HEK293 (cell line): ENCODE measurements around the gene ZNF224.

Experiments
- HOXC10 ChIP-seq: sonication (generic); formaldehyde crosslinking; IDR thresholded peaks from 2 replicates; pipeline ENCODE4 v1.8.1; 2023; ENCODE audit warnings: mild to moderate bottlenecking, missing genetic modification reagents
- KLF7 ChIP-seq: fragments of 450-650 bp; formaldehyde crosslinking; IDR thresholded peaks from 2 replicates; pipeline ENCODE4 v1.5.1; 2016; ENCODE audit warnings: missing biosample characterization, missing genetic modification characterization, borderline replicate concordance
- PRDM10 ChIP-seq: fragments of 450-650 bp; formaldehyde crosslinking; IDR thresholded peaks from 2 replicates; pipeline ENCODE4 v1.5.1; 2016; ENCODE audit warnings: missing biosample characterization, missing genetic modification characterization
- REPIN1 ChIP-seq: fragments of 450-650 bp; formaldehyde crosslinking; IDR thresholded peaks from 2 replicates; pipeline ENCODE4 v1.5.1; 2017; ENCODE audit warnings: missing biosample characterization, missing genetic modification characterization, low read depth
- TRIM28 ChIP-seq: IDR thresholded peaks from 2 replicates; pipeline ENCODE4 v1.6.1; 2011; ENCODE audit warnings: low read length, control low read depth, borderline replicate concordance
- ZBTB21 ChIP-seq: fragments of 450-650 bp; formaldehyde crosslinking; IDR thresholded peaks from 2 replicates; pipeline ENCODE4 v1.5.1; 2017; ENCODE audit warnings: missing biosample characterization, missing genetic modification characterization
- ZBTB44 ChIP-seq: fragments of 450-650 bp; IDR thresholded peaks from 2 replicates; pipeline ENCODE4 v1.5.1; 2018; ENCODE audit warnings: missing biosample characterization, mild to moderate bottlenecking, missing genetic modification characterization
- ZBTB6 ChIP-seq: fragments of 450-650 bp; formaldehyde crosslinking; IDR thresholded peaks from 2 replicates; pipeline ENCODE4 v1.5.1; 2017; ENCODE audit warnings: missing biosample characterization, missing genetic modification characterization
- ZEB2 ChIP-seq: fragments of 450-650 bp; formaldehyde crosslinking; IDR thresholded peaks from 2 replicates; pipeline ENCODE4 v1.5.1; 2016; ENCODE audit warnings: missing biosample characterization, missing genetic modification characterization
- ZNF133 ChIP-seq: fragments of 450-650 bp; formaldehyde crosslinking; IDR thresholded peaks from 2 replicates; pipeline ENCODE4 v1.5.1; 2016; ENCODE audit warnings: missing biosample characterization, missing genetic modification characterization
- ZNF174 ChIP-seq: fragments of 450-650 bp; formaldehyde crosslinking; IDR thresholded peaks from 2 replicates; pipeline ENCODE4 v1.5.0; 2017; ENCODE audit warnings: missing biosample characterization, mild to moderate bottlenecking, missing genetic modification characterization
- ZNF19 ChIP-seq: fragments of 450-650 bp; formaldehyde crosslinking; IDR thresholded peaks from 2 replicates; pipeline ENCODE4; 2016; ENCODE audit warnings: missing biosample characterization, missing genetic modification characterization, low read depth
- ZNF280C ChIP-seq: fragments of 450-650 bp; formaldehyde crosslinking; IDR thresholded peaks from 2 replicates; pipeline ENCODE4 v1.5.1; 2016; ENCODE audit warnings: missing biosample characterization, missing genetic modification characterization
- ZNF366 ChIP-seq: fragments of 450-650 bp; formaldehyde crosslinking; conservative IDR thresholded peaks from 2 replicates; pipeline ENCODE4 v1.5.1; 2016; ENCODE audit warnings: missing biosample characterization, missing genetic modification characterization
- ZNF37A ChIP-seq: fragments of 450-650 bp; IDR thresholded peaks from 2 replicates; pipeline ENCODE4 v1.5.1; 2018; ENCODE audit warnings: missing biosample characterization, missing genetic modification characterization
- ZNF433 ChIP-seq: fragments of 450-650 bp; formaldehyde crosslinking; IDR thresholded peaks from 2 replicates; pipeline ENCODE4 v1.5.1; 2016; ENCODE audit warnings: missing biosample characterization, missing genetic modification characterization, low read depth
- ZNF48 ChIP-seq: fragments of 450-650 bp; formaldehyde crosslinking; IDR thresholded peaks from 2 replicates; pipeline ENCODE4 v1.5.1; 2016; ENCODE audit warnings: missing biosample characterization, missing genetic modification characterization
- ZNF518A ChIP-seq: fragments of 450-650 bp; formaldehyde crosslinking; conservative IDR thresholded peaks from 2 replicates; pipeline ENCODE4 v1.5.1; 2016; ENCODE audit warnings: low read depth, missing biosample characterization, missing genetic modification characterization
- ZNF555 ChIP-seq: fragments of 450-650 bp; formaldehyde crosslinking; conservative IDR thresholded peaks from 2 replicates; pipeline ENCODE4 v1.5.1; 2017; ENCODE audit warnings: missing biosample characterization, mild to moderate bottlenecking, missing genetic modification characterization, inconsistent platforms
- ZNF624 ChIP-seq: fragments of 450-650 bp; formaldehyde crosslinking; IDR thresholded peaks from 2 replicates; pipeline ENCODE4 v1.5.1; 2017; ENCODE audit warnings: missing biosample characterization, missing genetic modification characterization
- ZNF704 ChIP-seq: fragments of 450-650 bp; formaldehyde crosslinking; IDR thresholded peaks from 2 replicates; pipeline ENCODE4 v1.5.1; 2016; ENCODE audit warnings: missing biosample characterization, missing genetic modification characterization
- ZNF747 ChIP-seq: fragments of 450-650 bp; formaldehyde crosslinking; IDR thresholded peaks from 2 replicates; pipeline ENCODE4 v1.5.1; 2016; ENCODE audit warnings: missing biosample characterization, missing genetic modification characterization
- ZNF776 ChIP-seq: fragments of 450-650 bp; formaldehyde crosslinking; IDR thresholded peaks from 2 replicates; pipeline ENCODE4 v1.5.0; 2017; ENCODE audit warnings: missing biosample characterization, missing genetic modification characterization, borderline replicate concordance
- ZSCAN16 ChIP-seq: fragments of 450-650 bp; formaldehyde crosslinking; IDR thresholded peaks from 2 replicates; pipeline ENCODE4 v1.5.1; 2016; ENCODE audit warnings: missing biosample characterization, missing genetic modification characterization

Gene ZNF224

GRCh38 chr19:44141191-44142058 is 47.3 kb downstream of the ZNF224 start, which contains the start of gene ZNF234 (continued):
- peak; percentile 99 for TF ChIP-seq PRDM10 (tag by site-specific recombination)
- peak; percentile 77 for TF ChIP-seq ZNF518A (tag by site-specific recombination)
- TF ChIP-seq ZNF624 (tag by site-specific recombination) = no peak
- TF ChIP-seq KLF7 (tag by site-specific recombination) = peak; percentile 68; the same call in 1 of the 2 replicates
- TF ChIP-seq ZNF37A = peak; percentile 52; the same call in 1 of the 2 replicates
- TF ChIP-seq ZNF174 (tag by site-specific recombination) = no peak; the same call in 1 of the 2 replicates
- no peak for TF ChIP-seq ZNF48 (tag by site-specific recombination)
- TF ChIP-seq ZNF704 = no peak
- TF ChIP-seq REPIN1 (tag by site-specific recombination) = peak; percentile 65; the same call in 1 of the 2 replicates
- no peak for TF ChIP-seq ZNF747
- TF ChIP-seq ZNF555 = no peak
- peak; percentile 25; the same call in 1 of the 2 replicates for TF ChIP-seq ZBTB6 (tag by site-specific recombination)
- TF ChIP-seq ZNF133 (tag by site-specific recombination) = no peak; the same call in 1 of the 2 replicates
- TF ChIP-seq ZSCAN16 = peak; percentile 33; the same call in 1 of the 2 replicates
- no peak for TF ChIP-seq ZNF776 (tag by site-specific recombination)
- no peak for TF ChIP-seq ZNF19 (tag by site-specific recombination)
- TF ChIP-seq ZBTB21 (tag by site-specific recombination) = peak; percentile 35
- TF ChIP-seq TRIM28 = 0 out of 2 replicates have a peak, but pooled peaks have one; percentile 15
- no peak for TF ChIP-seq ZNF433 (tag by site-specific recombination)
- TF ChIP-seq ZEB2 (tag by site-specific recombination) = peak; percentile 86; the same call in 1 of the 2 replicates
- peak; percentile 27; the same call in 1 of the 2 replicates for TF ChIP-seq ZBTB44 (tag by site-specific recombination)
- TF ChIP-seq ZNF280C (tag by site-specific recombination) = no peak
- no peak for TF ChIP-seq HOXC10
- peak; percentile 67 for TF ChIP-seq ZNF366 (tag by site-specific recombination)
